K562 (cell line): ENCODE measurements around the gene AANAT. TPM values are rescaled to one million over a fixed set of nuclear protein-coding genes. Genes with fewer than 3 reads are reported as not detected.
A peak's percentile ranks its signal among the peaks of the same experiment; 100 is the strongest.

ENCODE experiments used
- BACH1 ChIP-seq: fragments of 200-800 bp; sonication (Bioruptor generic); IDR thresholded peaks from 2 replicates; pipeline ENCODE4 v1.6.1; 2016; ENCODE audit warnings: missing genetic modification characterization, missing compliant biosample characterization
- DIDO1 ChIP-seq: fragments of 450-650 bp; IDR thresholded peaks from 2 replicates; pipeline ENCODE4 v1.6.1; 2016; ENCODE audit warnings: low read depth, missing biosample characterization, missing genetic modification characterization
- DMBX1 ChIP-seq: fragments of 250-450 bp; sonication (Bioruptor Pico); IDR thresholded peaks from 2 replicates; pipeline ENCODE4 v1.8.0; 2022; ENCODE audit warnings: inconsistent platforms, mild to moderate bottlenecking, moderate library complexity, borderline replicate concordance
- FOXM1 ChIP-seq, 2 experiments: fragments of 450-650 bp in 1 of 2; sonication (generic) in 1 of 2; formaldehyde crosslinking in 1 of 2; IDR thresholded peaks; 2 replicates each; pipeline versions ENCODE4 v1.6.1 to v1.9.0; 2017 to 2022; ENCODE audit warnings: low read depth in 2 of 2, mild to moderate bottlenecking in 2 of 2, missing genetic modification reagents in 1 of 2, moderate library complexity in 1 of 2
- HIVEP1 ChIP-seq: fragments of 250-450 bp; sonication (Bioruptor Pico); IDR thresholded peaks from 2 replicates; pipeline ENCODE4 v1.4.0; 2020; ENCODE audit warnings: mild to moderate bottlenecking
- PHF20 ChIP-seq: fragments of 450-650 bp; IDR thresholded peaks from 2 replicates; pipeline ENCODE4 v1.6.1; 2018; ENCODE audit not compliant: partially characterized antibody
- SMARCE1 ChIP-seq: fragments of 450-650 bp; IDR thresholded peaks from 2 replicates; pipeline ENCODE4 v1.7.1; 2016; ENCODE audit warnings: mild to moderate bottlenecking
- SOX6 ChIP-seq: fragments of 450-650 bp; IDR thresholded peaks from 2 replicates; pipeline ENCODE4 v1.6.1; 2014; ENCODE audit warnings: mild to moderate bottlenecking
- SREBF2 ChIP-seq: sonication (generic); formaldehyde crosslinking; IDR thresholded peaks from 2 replicates; pipeline ENCODE4 v1.4.0; 2020; ENCODE audit warnings: mild to moderate bottlenecking, missing genetic modification reagents
- TBP ChIP-seq: optimal IDR thresholded peaks from 2 replicates; pipeline ENCODE3; 2011; ENCODE audit warnings: low read depth, low read length, improper control_type of control experiment
- ZBTB7A ChIP-seq: IDR thresholded peaks from 2 replicates; pipeline ENCODE4 v1.6.1; 2011; ENCODE audit warnings: low read depth, mild to moderate bottlenecking, low read length, moderate library complexity, borderline replicate concordance; ENCODE audit not compliant: control insufficient read depth
- ZNF124 ChIP-seq: sonication (generic); formaldehyde crosslinking; IDR thresholded peaks from 2 replicates; pipeline ENCODE4 v1.8.1; 2022; ENCODE audit warnings: missing genetic modification reagents
- ZNF174 ChIP-seq: fragments of 250-450 bp; sonication (Bioruptor Pico); IDR thresholded peaks from 2 replicates; pipeline ENCODE4 v1.4.0; 2020; ENCODE audit warnings: mild to moderate bottlenecking
- ZNF263 ChIP-seq: sonication (generic); formaldehyde crosslinking; IDR thresholded peaks from 2 replicates; pipeline ENCODE4 v1.8.0; 2022; ENCODE audit warnings: mild to moderate bottlenecking, missing genetic modification reagents, borderline replicate concordance
- ZNF316 ChIP-seq: fragments of 450-650 bp; IDR thresholded peaks from 2 replicates; pipeline ENCODE4 v1.6.1; 2016
- polyA plus RNA-seq, 8 experiments: library from polyadenylated mRNA; depleted of rRNA in 4 of 8; stranded (reverse) in 5 of 8; unstranded in 3 of 8; fragments of >200 nt; fragmentation: Nextera tagmentation in 2 of 8; fragmentation: Illumina TruSeq in 1 of 8; extraction: Ambion mirVana in 2 of 8; extraction: Trizol in 1 of 8; gene quantifications; 2 replicates each; pipeline versions ENCODE4 v1.2.1 to v1.2.3, GENCODE V29; 2011 to 2014; ENCODE audit warnings: inconsistent platforms in 1 of 8, missing spikeins in 1 of 8
- total RNA-seq, 7 experiments: library from RNA; depleted of rRNA in 6 of 7; stranded (reverse); fragments of >200 nt in 6 of 7; fragmentation: Illumina TruSeq in 2 of 7; extraction: Trizol in 2 of 7; gene quantifications; 2 replicates each; pipeline versions ENCODE4 v1.2.1 to v1.2.3, GENCODE V29; 2011 to 2021; ENCODE audit warnings: low replicate concordance in 1 of 7
- TF ChIP-seq, protein P1 (sequence below): sonication (generic); formaldehyde crosslinking; IDR thresholded peaks from 2 replicates; pipeline ENCODE4 v1.8.0; 2022; ENCODE audit warnings: missing genetic modification reagents, mild to moderate bottlenecking, moderate library complexity, borderline replicate concordance
- TF ChIP-seq, protein P2 (sequence below): fragments of 250-450 bp; sonication (Bioruptor Pico); IDR thresholded peaks from 2 replicates; pipeline ENCODE4 v1.4.0; 2020; ENCODE audit warnings: mild to moderate bottlenecking
- TF ChIP-seq, protein P3 (sequence below): sonication (generic); formaldehyde crosslinking; IDR thresholded peaks from 2 replicates; pipeline ENCODE4 v1.8.1; 2023; ENCODE audit warnings: mild to moderate bottlenecking, missing genetic modification reagents
- TF ChIP-seq, protein P4 (sequence below): fragments of 450-650 bp; IDR thresholded peaks from 2 replicates; pipeline ENCODE4 v1.6.1; 2016

Gene AANAT
- total and polyA plus RNA-seq, 9 of the 15 experiments (the other 6 are each of a cell fraction or from before 2014, with no cell fraction given), result not detected

DNA sequence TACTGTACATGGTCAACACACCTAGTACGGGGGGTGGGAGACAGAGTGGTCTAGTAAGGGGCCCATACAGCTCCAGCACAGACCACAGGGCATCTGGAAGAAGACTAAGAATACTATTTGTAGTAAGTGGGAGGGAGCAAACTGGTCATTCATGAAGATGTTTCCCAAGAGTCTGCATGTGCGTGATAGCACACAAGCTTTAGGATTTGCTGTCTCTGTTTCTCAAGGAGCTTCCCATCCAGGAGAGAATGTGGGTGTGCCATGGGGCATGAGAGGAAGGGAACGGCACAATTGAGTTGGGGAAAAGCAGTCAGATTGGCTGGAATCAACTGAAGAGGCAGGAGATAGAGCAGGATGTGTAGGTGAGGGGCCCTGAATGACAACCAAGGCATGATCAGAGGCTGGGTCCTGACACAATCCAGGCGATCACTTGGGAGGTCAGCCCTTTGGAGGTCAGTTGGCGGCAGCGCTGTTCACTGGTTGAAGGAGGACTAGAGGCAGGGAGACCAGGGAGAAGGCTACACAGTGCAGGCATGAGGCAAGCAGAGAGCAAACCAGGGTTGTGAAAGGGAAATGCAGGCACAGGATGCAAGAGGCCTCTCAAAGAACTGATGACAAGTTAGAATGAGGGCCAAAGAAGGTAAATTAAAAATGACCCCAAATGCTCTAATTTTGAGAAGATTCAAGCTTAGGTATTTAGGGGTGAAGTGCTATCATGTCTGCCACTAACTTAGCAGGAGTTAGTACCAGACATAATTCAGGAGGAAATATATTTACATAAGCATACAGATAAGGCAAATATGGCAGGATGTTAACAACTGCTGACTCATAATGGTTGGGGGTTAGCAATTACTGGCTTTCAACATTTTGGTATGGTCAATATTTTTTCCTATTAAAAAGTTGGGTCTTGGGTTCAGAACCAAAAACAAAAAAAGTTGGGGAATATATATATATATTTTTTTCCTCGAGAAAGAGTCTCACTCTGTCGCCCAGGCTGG lies 24.8 kb upstream of the AANAT start (continued):
- TF ChIP-seq SOX6 (no peak), ZNF316 (peak; percentile 96), SREBF2 (no peak), ZNF263 (CRISPR knock-in tag) (no peak), BACH1 (tag) (peak; percentile 81), ZNF124 (CRISPR knock-in tag) (no peak), TBP (peak; percentile 56), HIVEP1 (CRISPR knock-in tag) (no peak), FOXM1 (IDR thresholded peaks at IDR 0.05; ENCODE audit: low read depth) (peak; percentile 19; the same call in 1 of the 2 replicates), FOXM1 (CRISPR knock-in tag; IDR thresholded peaks at IDR 0.05; ENCODE audit: low read depth) (no peak), PHF20 (no peak), ZNF174 (no peak), SMARCE1 (no peak), DIDO1 (no peak), ZBTB7A (no peak), DMBX1 (CRISPR knock-in tag) (no peak)
- TF ChIP-seq, protein P1, sequence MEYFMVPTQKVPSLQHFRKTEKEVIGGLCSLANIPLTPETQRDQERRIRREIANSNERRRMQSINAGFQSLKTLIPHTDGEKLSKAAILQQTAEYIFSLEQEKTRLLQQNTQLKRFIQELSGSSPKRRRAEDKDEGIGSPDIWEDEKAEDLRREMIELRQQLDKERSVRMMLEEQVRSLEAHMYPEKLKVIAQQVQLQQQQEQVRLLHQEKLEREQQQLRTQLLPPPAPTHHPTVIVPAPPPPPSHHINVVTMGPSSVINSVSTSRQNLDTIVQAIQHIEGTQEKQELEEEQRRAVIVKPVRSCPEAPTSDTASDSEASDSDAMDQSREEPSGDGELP (CRISPR knock-in tag), result no peak
- TF ChIP-seq, protein P2, sequence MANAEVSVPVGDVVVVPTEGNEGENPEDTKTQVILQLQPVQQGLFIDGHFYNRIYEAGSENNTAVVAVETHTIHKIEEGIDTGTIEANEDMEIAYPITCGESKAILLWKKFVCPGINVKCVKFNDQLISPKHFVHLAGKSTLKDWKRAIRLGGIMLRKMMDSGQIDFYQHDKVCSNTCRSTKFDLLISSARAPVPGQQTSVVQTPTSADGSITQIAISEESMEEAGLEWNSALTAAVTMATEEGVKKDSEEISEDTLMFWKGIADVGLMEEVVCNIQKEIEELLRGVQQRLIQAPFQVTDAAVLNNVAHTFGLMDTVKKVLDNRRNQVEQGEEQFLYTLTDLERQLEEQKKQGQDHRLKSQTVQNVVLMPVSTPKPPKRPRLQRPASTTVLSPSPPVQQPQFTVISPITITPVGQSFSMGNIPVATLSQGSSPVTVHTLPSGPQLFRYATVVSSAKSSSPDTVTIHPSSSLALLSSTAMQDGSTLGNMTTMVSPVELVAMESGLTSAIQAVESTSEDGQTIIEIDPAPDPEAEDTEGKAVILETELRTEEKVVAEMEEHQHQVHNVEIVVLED, result no peak
- TF ChIP-seq, protein P3, sequence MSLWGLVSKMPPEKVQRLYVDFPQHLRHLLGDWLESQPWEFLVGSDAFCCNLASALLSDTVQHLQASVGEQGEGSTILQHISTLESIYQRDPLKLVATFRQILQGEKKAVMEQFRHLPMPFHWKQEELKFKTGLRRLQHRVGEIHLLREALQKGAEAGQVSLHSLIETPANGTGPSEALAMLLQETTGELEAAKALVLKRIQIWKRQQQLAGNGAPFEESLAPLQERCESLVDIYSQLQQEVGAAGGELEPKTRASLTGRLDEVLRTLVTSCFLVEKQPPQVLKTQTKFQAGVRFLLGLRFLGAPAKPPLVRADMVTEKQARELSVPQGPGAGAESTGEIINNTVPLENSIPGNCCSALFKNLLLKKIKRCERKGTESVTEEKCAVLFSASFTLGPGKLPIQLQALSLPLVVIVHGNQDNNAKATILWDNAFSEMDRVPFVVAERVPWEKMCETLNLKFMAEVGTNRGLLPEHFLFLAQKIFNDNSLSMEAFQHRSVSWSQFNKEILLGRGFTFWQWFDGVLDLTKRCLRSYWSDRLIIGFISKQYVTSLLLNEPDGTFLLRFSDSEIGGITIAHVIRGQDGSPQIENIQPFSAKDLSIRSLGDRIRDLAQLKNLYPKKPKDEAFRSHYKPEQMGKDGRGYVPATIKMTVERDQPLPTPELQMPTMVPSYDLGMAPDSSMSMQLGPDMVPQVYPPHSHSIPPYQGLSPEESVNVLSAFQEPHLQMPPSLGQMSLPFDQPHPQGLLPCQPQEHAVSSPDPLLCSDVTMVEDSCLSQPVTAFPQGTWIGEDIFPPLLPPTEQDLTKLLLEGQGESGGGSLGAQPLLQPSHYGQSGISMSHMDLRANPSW (CRISPR knock-in tag), result no peak
- TF ChIP-seq, protein P4, sequence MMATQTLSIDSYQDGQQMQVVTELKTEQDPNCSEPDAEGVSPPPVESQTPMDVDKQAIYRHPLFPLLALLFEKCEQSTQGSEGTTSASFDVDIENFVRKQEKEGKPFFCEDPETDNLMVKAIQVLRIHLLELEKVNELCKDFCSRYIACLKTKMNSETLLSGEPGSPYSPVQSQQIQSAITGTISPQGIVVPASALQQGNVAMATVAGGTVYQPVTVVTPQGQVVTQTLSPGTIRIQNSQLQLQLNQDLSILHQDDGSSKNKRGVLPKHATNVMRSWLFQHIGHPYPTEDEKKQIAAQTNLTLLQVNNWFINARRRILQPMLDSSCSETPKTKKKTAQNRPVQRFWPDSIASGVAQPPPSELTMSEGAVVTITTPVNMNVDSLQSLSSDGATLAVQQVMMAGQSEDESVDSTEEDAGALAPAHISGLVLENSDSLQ, result 0 out of 2 replicates have a peak, but pooled peaks have one; percentile 4
